Measurements from ENCODE around the gene IMMP2L. TPM values are rescaled to one million over a fixed set of nuclear protein-coding genes. Genes with fewer than 3 reads are reported as not detected.

Gene IMMP2L
- total and polyA plus RNA-seq, 2 of the 13 experiments (the other 11 are each of a cell fraction or from before 2014, with no cell fraction given) = 7.8 to 16.9 TPM

GRCh38 chr7:110775046-110775445 is 787.2 kb downstream of the IMMP2L start:
- POLR2A ChIA-PET = no interaction called here
- FAIRE-seq = no peak
- TF ChIP-seq ETV5 (CRISPR knock-in tag; IDR thresholded peaks at IDR 0.05; ENCODE audit: borderline replicate concordance) (no peak), NFE2L1 (CRISPR knock-in tag; IDR thresholded peaks at IDR 0.05; ENCODE audit: borderline replicate concordance) (no peak), U2AF1 (optimal IDR thresholded peaks at IDR 0.05; ENCODE audit: low read depth, low read length) (no peak)

GRCh38 chr7:110774071-110774470 is 788.2 kb downstream of the IMMP2L start:
- POLR2A ChIA-PET = no interaction called here
- no peak overlapping the region for H3K27ac ChIP-seq (ENCODE audit: extremely low read length, insufficient read depth, low read length)
- in situ Hi-C loops (cut with HindIII; ENCODE audit: extremely low pct_ligation_motif_present, low pct_unique_long_range_greater_than_20kb) (no loop called here), intact Hi-C loops (cut with micrococcal nuclease; ENCODE audit: unreplicated experiment) (no loop called here)
- CTCF ChIA-PET (ENCODE audit: low intra/inter-chr PET ratio, low total read pairs) = no interaction called here
- no peak for TF ChIP-seq TBX2 (CRISPR knock-in tag; IDR thresholded peaks at IDR 0.05; ENCODE audit: borderline replicate concordance)
- no peak for TF ChIP-seq ARID4A (CRISPR knock-in tag; IDR thresholded peaks at IDR 0.05; ENCODE audit: borderline replicate concordance)
- TF ChIP-seq ZNF432 (CRISPR knock-in tag; IDR thresholded peaks at IDR 0.05; ENCODE audit: borderline replicate concordance) = no peak
- TF ChIP-seq REXO4 (CRISPR knock-in tag; IDR thresholded peaks at IDR 0.05; ENCODE audit: borderline replicate concordance) = no peak
- H2AFZ ChIP-seq (ENCODE audit: low read length) = no peak overlapping the region
- no peak for FAIRE-seq
- DNase-seq (ENCODE audit: low spot score) = no peak
- H3K4me3 ChIP-seq (replicated peaks in 1 of 3; ENCODE audit: insufficient read depth in 1 of 3, low read depth in 2 of 3, low read length in 3 of 3) = no peak overlapping the region
- ATAC-seq = no peak
- WGBS (ENCODE audit: low lambda C conversion rate) = 80% methylated on average over 1 of the region's 1 CpG
- no peaks in the 10 kb centered on the region for H3K4me1 ChIP-seq (ENCODE audit: insufficient read depth, low read length)
- no TSS peak for BruUV-seq (replicated peaks)
- no peak overlapping the region for H3K4me2 ChIP-seq (ENCODE audit: low read depth, low read length)
- no peak overlapping the region for H3K9ac ChIP-seq (ENCODE audit: insufficient read depth, low read depth, low read length)
- H3K27me3 ChIP-seq (ENCODE audit: control insufficient read depth in 1 of 2, insufficient read depth in 2 of 2, low read length in 2 of 2) = no peaks in the 10 kb centered on the region
- H3K36me3 ChIP-seq (replicated peaks in 1 of 2; ENCODE audit: control insufficient read depth in 1 of 2, insufficient read depth in 2 of 2, low read length in 2 of 2) = no peaks in the 10 kb centered on the region
- H3K9me3 ChIP-seq (ENCODE audit: low read length) = no peaks in the 10 kb centered on the region
- no peaks in the 10 kb centered on the region for H3K79me2 ChIP-seq (ENCODE audit: insufficient read depth, low read length)
- H4K20me1 ChIP-seq (ENCODE audit: insufficient read depth, low read length) = no peaks in the 10 kb centered on the region

More at GRCh38 chr7:110775046-110775445, 787.2 kb downstream of the IMMP2L start:
- H3K27me3 ChIP-seq (ENCODE audit: control insufficient read depth in 1 of 2, insufficient read depth in 2 of 2, low read length in 2 of 2) = no peaks in the 10 kb centered on the region
- no peak overlapping the region for H2AFZ ChIP-seq (ENCODE audit: low read length)
- no peaks in the 10 kb centered on the region for H3K79me2 ChIP-seq (ENCODE audit: insufficient read depth, low read length)
- WGBS (ENCODE audit: low lambda C conversion rate) = 27% methylated on average over 2 of the region's 2 CpGs
- in situ Hi-C loops (cut with HindIII; ENCODE audit: extremely low pct_ligation_motif_present, low pct_unique_long_range_greater_than_20kb) = no loop called here
- H3K27ac ChIP-seq (ENCODE audit: extremely low read length, insufficient read depth, low read length) = no peak overlapping the region
- no peak for ATAC-seq
- H3K4me2 ChIP-seq (ENCODE audit: low read depth, low read length) = no peak overlapping the region
- no peak overlapping the region for H3K9ac ChIP-seq (ENCODE audit: insufficient read depth, low read depth, low read length)
- BruUV-seq (replicated peaks) = no TSS peak
- CTCF ChIA-PET (ENCODE audit: low intra/inter-chr PET ratio, low total read pairs) = no interaction called here
- no peak for DNase-seq (ENCODE audit: low spot score)
- no peak overlapping the region for H3K4me3 ChIP-seq (replicated peaks in 1 of 3; ENCODE audit: insufficient read depth in 1 of 3, low read depth in 2 of 3, low read length in 3 of 3)
- no peaks in the 10 kb centered on the region for H3K4me1 ChIP-seq (ENCODE audit: insufficient read depth, low read length)
- H3K9me3 ChIP-seq (ENCODE audit: low read length) = no peaks in the 10 kb centered on the region
- H3K36me3 ChIP-seq (replicated peaks in 1 of 2; ENCODE audit: control insufficient read depth in 1 of 2, insufficient read depth in 2 of 2, low read length in 2 of 2) = no peaks in the 10 kb centered on the region
- H4K20me1 ChIP-seq (ENCODE audit: insufficient read depth, low read length) = no peaks in the 10 kb centered on the region
- intact Hi-C loops (cut with micrococcal nuclease; ENCODE audit: unreplicated experiment) = no loop called here

Data from HepG2 (cell line).